Motor neuron (in vitro differentiated cells): ENCODE measurements around the gene GRID2. TPM values are rescaled to one million over a fixed set of nuclear protein-coding genes. Genes with fewer than 3 reads are reported as not detected.

Source experiments
- ATAC-seq, 8 experiments: fragments of 200-7000 bp; cut with Tn5 transposase; replicated peaks in 6 of 8; 2 replicates each; pipeline ENCODE4 v1.8.0; 2021; ENCODE audit warnings: mild to moderate bottlenecking in 8 of 8, moderate library complexity in 8 of 8
- H3K27ac ChIP-seq, 2 donors: fragments of 250-450 bp; sonication (Bioruptor Pico); 2 replicates each; pipeline ENCODE4 v1.9.0; 2021; ENCODE audit warnings: antibody characterized with exemption in 2 of 2, mild to moderate bottlenecking in 2 of 2, moderate library complexity in 1 of 2
- H3K4me1 ChIP-seq, 2 donors: fragments of 250-450 bp; sonication (Bioruptor Pico); replicated peaks in 1 of 2; 2 replicates each; pipeline ENCODE4 v1.6.1; 2021; ENCODE audit warnings: antibody characterized with exemption in 2 of 2, mild to moderate bottlenecking in 2 of 2, moderate library complexity in 1 of 2
- H3K4me3 ChIP-seq, 5 donors: fragments of 250-450 bp; sonication (Bioruptor Pico); 2 replicates each; pipeline ENCODE4 v1.9.0; 2021; ENCODE audit warnings: antibody characterized with exemption in 5 of 5, mild to moderate bottlenecking in 5 of 5, moderate library complexity in 4 of 5
- WGBS, 10 experiments: fragments of 450-650 bp; shearing (Covaris generic); methylation state at CpG; one replicate each; pipeline ENCODE4 v1.0.0; 2022; 5-methylcytosine and 5-hydroxymethylcytosine counted together
- in situ Hi-C, 9 experiments: fragments of 400-800 bp; cut with MboI; loops; one replicate each; pipeline ENCODE4 v1.15.0; 2021; ENCODE audit warnings: low sequenced_read_pairs in 9 of 9, low pct_unique_long_range_greater_than_20kb in 2 of 9; ENCODE audit not compliant: unreplicated experiment in 9 of 9
- total RNA-seq, 8 experiments: library from RNA; unstranded; fragments of 300-600 nt; gene quantifications; 2 replicates each; pipeline versions ENCODE4 v1.2.3 to v1.2.4, GENCODE V29; 2022

GRID2 gene
- total RNA-seq, 8 experiments from 2014 or later, result 0.15 to 11.7 (median 3.8) TPM

GRCh38 chr4:93436000-93436626 lies 1132.3 kb downstream of the GRID2 start:
- Histone ChIP-seq H3K4me3 (no peak overlapping the region), H3K27ac (no peak overlapping the region), H3K4me1 (no peaks in the 10 kb centered on the region)
- WGBS, 10 experiments, result 0 to 100% (median 79%) methylated on average over 1 to 3 of the region's 3 CpGs
- ATAC-seq, result no peak
- in situ Hi-C loops, result no loop called here

GRCh38 chr4:93437991-93438390 lies 1134.2 kb downstream of the GRID2 start:
- peak in 3 of 8 experiments; percentile 53 to 94 (median 74) for ATAC-seq
- in situ Hi-C loops, result no loop called here
- Histone ChIP-seq H3K4me3 (no peak overlapping the region), H3K4me1 (no peaks in the 10 kb centered on the region), H3K27ac (no peak overlapping the region)
- WGBS, 10 experiments, result 0 to 75% (median 56%) methylated on average over 1 to 3 of the region's 3 CpGs

- Histone ChIP-seq H3K4me3 (no peak overlapping the region), H3K27ac (no peak overlapping the region), H3K4me1 (no peaks in the 10 kb centered on the region)
- in situ Hi-C loops, result no loop called here
- 11 to 100% (median 83%) methylated on average over 1 of the region's 1 CpG; no CpG with 5 or more reads in 2 of the 10 experiments for WGBS, 10 experiments
- no peak for ATAC-seq
These were observed 1141.1 kb downstream of the GRID2 start for GRCh38 chr4:93444860-93445259.

GRCh38 chr4:93446038-93446437 lies 1142.3 kb downstream of the GRID2 start:
- no peak for ATAC-seq
- in situ Hi-C loops, result no loop called here
- H3K4me1 ChIP-seq, result no peaks in the 10 kb centered on the region

GRCh38 chr4:93448691-93449293 lies 1145.0 kb downstream of the GRID2 start:
- in situ Hi-C loops, result no loop called here
- Histone ChIP-seq H3K27ac (no peak overlapping the region), H3K4me1 (no peaks in the 10 kb centered on the region), H3K4me3 (no peak overlapping the region)
- ATAC-seq, result no peak
- WGBS, 10 experiments, result no CpG with 5 or more reads among the region's 1 CpG

More at GRCh38 chr4:93446038-93446437, 1142.3 kb downstream of the GRID2 start:
- WGBS, 10 experiments, result 0 to 83% (median 57%) methylated on average over 1 of the region's 1 CpG; no CpG with 5 or more reads in 5 of the 10 experiments
- Histone ChIP-seq H3K4me3 (no peak overlapping the region), H3K27ac (no peak overlapping the region)

GRCh38 chr4:93451954-93452353 lies 1148.2 kb downstream of the GRID2 start:
- Histone ChIP-seq H3K4me3 (no peak overlapping the region), H3K27ac (no peak overlapping the region), H3K4me1 (no peaks in the 10 kb centered on the region)
- WGBS, 10 experiments, result 0 to 100% (median 67%) methylated on average over 1 of the region's 1 CpG; no CpG with 5 or more reads in 3 of the 10 experiments
- in situ Hi-C loops, result no loop called here
- ATAC-seq, result no peak

- whole genome bisulfite sequencing, 10 experiments, result 6 to 100% (median 80%) methylated on average over 1 to 3 of the region's 3 CpGs; no CpG with 5 or more reads in 1 of the 10 experiments
- ATAC-seq, result peak in 2 of 8 experiments; percentile 33 to 43
- Histone ChIP-seq H3K4me1 (peaks cover 0 to 3% of the 10 kb centered on the region in 2 donors), H3K27ac (no peak overlapping the region), H3K4me3 (no peak overlapping the region)
- in situ Hi-C loops, result no loop called here
These were observed 1157.8 kb downstream of the GRID2 start for GRCh38 chr4:93461541-93461940.

GRCh38 chr4:93466446-93466845 lies 1162.7 kb downstream of the GRID2 start:
- Histone ChIP-seq H3K4me3 (no peak overlapping the region), H3K4me1 (peaks cover 8 to 10% of the 10 kb centered on the region in 2 donors), H3K27ac (no peak overlapping the region)
- WGBS, 10 experiments, result 6 to 80% (median 64%) methylated on average over 1 to 2 of the region's 2 CpGs; no CpG with 5 or more reads in 2 of the 10 experiments
- ATAC-seq, result peak in 2 of 8 experiments; percentile 40 to 78
- in situ Hi-C loops, result no loop called here

GRCh38 chr4:93467484-93468155 lies 1163.9 kb downstream of the GRID2 start:
- Histone ChIP-seq H3K4me1 (peaks cover 8 to 10% of the 10 kb centered on the region in 2 donors), H3K4me3 (no peak overlapping the region), H3K27ac (no peak overlapping the region)
- in situ Hi-C loops, result no loop called here
- WGBS, 10 experiments, result 0 to 100% (median 50%) methylated on average over 1 of the region's 1 CpG; no CpG with 5 or more reads in 4 of the 10 experiments
- peak in 5 of 8 experiments; percentile 19 to 75 (median 36) for ATAC-seq

GRCh38 chr4:93469560-93469959 lies 1165.8 kb downstream of the GRID2 start:
- no peak overlapping the region for H3K4me3 ChIP-seq
- peaks cover 8 to 10% of the 10 kb centered on the region in 2 donors for H3K4me1 ChIP-seq
- in situ Hi-C loops, result no loop called here
- WGBS, 10 experiments, result 30 to 83% (median 58%) methylated on average over 2 to 3 of the region's 3 CpGs; no CpG with 5 or more reads in 1 of the 10 experiments
- no peak overlapping the region for H3K27ac ChIP-seq
- ATAC-seq, result no peak

- in situ Hi-C loops, result no loop called here
These were observed 1172.0 kb downstream of the GRID2 start for GRCh38 chr4:93475730-93476129.

GRCh38 chr4:93478805-93479204 lies 1175.0 kb downstream of the GRID2 start:
- Histone ChIP-seq H3K4me1 (peaks cover 0 to 6% of the 10 kb centered on the region in 2 donors), H3K27ac (no peak overlapping the region), H3K4me3 (no peak overlapping the region)
- ATAC-seq, result no peak
- in situ Hi-C loops, result no loop called here
- 17 to 100% (median 91%) methylated on average over 1 of the region's 1 CpG; no CpG with 5 or more reads in 2 of the 10 experiments for WGBS, 10 experiments

More at GRCh38 chr4:93475730-93476129, 1172.0 kb downstream of the GRID2 start:
- WGBS, 10 experiments, result 6 to 57% (median 15%) methylated on average over 1 to 2 of the region's 2 CpGs; no CpG with 5 or more reads in 2 of the 10 experiments
- ATAC-seq, result peak in 5 of 8 experiments; percentile 74 to 87 (median 80)
- H3K4me1 ChIP-seq, result peaks cover 0 to 6% of the 10 kb centered on the region in 2 donors
- H3K27ac ChIP-seq, result no peak overlapping the region
- H3K4me3 ChIP-seq, result no peak overlapping the region

- WGBS, 10 experiments, result 0 to 100% (median 62%) methylated on average over 1 of the region's 1 CpG; no CpG with 5 or more reads in 2 of the 10 experiments
- no peak overlapping the region for H3K4me3 ChIP-seq
- H3K4me1 ChIP-seq, result peaks cover 0 to 6% of the 10 kb centered on the region in 2 donors
- no peak for ATAC-seq
- in situ Hi-C loops, result no loop called here
- H3K27ac ChIP-seq, result no peak overlapping the region
These were observed 1176.7 kb downstream of the GRID2 start for GRCh38 chr4:93480452-93480851.
